GM19328 (cell line): Measurements from ENCODE around the gene SLC17A3.

Source experiments
- ATAC-seq: cut with Tn5 transposase; IDR thresholded peaks from one replicate; pipeline ENCODE4 v1.9.1; 2021; ENCODE audit warnings: mild to moderate bottlenecking, moderate library complexity; ENCODE audit not compliant: unreplicated experiment

The SLC17A3 gene

GRCh38 chr6:25892877-25893276 lies 18.8 kb upstream of the SLC17A3 start:
- ATAC-seq: no peak

GRCh38 chr6:25889877-25890853 lies 16.1 kb upstream of the SLC17A3 start:
- ATAC-seq: no peak

- ATAC-seq: no peak
Measured at GRCh38 chr6:25888626-25889025, 14.6 kb upstream of the SLC17A3 start.

GRCh38 chr6:25886066-25886465 lies 12.0 kb upstream of the SLC17A3 start:
- no peak for ATAC-seq

GRCh38 chr6:25883991-25884390 lies 9.9 kb upstream of the SLC17A3 start:
- no peak for ATAC-seq

- ATAC-seq: no peak
Measured at GRCh38 chr6:25883536-25883935, 9.5 kb upstream of the SLC17A3 start.

GRCh38 chr6:25882051-25882496 lies 8.0 kb upstream of the SLC17A3 start:
- ATAC-seq: no peak

- no peak for ATAC-seq
Measured at GRCh38 chr6:25880601-25881000, 6.6 kb upstream of the SLC17A3 start.

GRCh38 chr6:25878721-25879322 lies 4.8 kb upstream of the SLC17A3 start:
- no peak for ATAC-seq

GRCh38 chr6:25875926-25876602 lies 2.0 kb upstream of the SLC17A3 start:
- no peak for ATAC-seq

GRCh38 chr6:25875563-25875905 lies 1.5 kb upstream of the SLC17A3 start:
- no peak for ATAC-seq

GRCh38 chr6:25874822-25875562 lies 949 bp upstream of the SLC17A3 start:
- ATAC-seq: no peak

- ATAC-seq: no peak
Measured at GRCh38 chr6:25872814-25873213, 1.2 kb downstream of the SLC17A3 start.

GRCh38 chr6:25869840-25870239 lies 4.2 kb downstream of the SLC17A3 start:
- ATAC-seq: no peak

- ATAC-seq: no peak
Measured at GRCh38 chr6:25868436-25869183, 5.4 kb downstream of the SLC17A3 start.

- ATAC-seq: no peak
Measured at GRCh38 chr6:25866011-25866410, 8.0 kb downstream of the SLC17A3 start.

- no peak for ATAC-seq
Measured at GRCh38 chr6:25863360-25863759, 10.7 kb downstream of the SLC17A3 start.

- ATAC-seq: no peak
Measured at GRCh38 chr6:25862199-25862598, 11.8 kb downstream of the SLC17A3 start.

GRCh38 chr6:25852756-25853155 lies 21.3 kb downstream of the SLC17A3 start:
- no peak for ATAC-seq

- no peak for ATAC-seq
Measured at GRCh38 chr6:25851961-25852360, 22.1 kb downstream of the SLC17A3 start.
